Large intestine (tissue), 3 donors: ENCODE measurements around the gene HDAC4. TPM values are rescaled to one million over a fixed set of nuclear protein-coding genes. Genes with fewer than 3 reads are reported as not detected.

Experiments
- DNase-seq, 2 donors: peaks; one replicate each; pipeline versions ENCODE4 v3.0.0 to v3.0.0-alpha.2; 2013
- H3K27ac ChIP-seq: one replicate; pipeline ENCODE4 v1.5.1; 2013; ENCODE audit warnings: low read length
- H3K27me3 ChIP-seq: 2 replicates; pipeline ENCODE4 v1.6.1; 2013; ENCODE audit warnings: low read length; ENCODE audit not compliant: control insufficient read depth, insufficient read depth
- H3K36me3 ChIP-seq: 2 replicates; pipeline ENCODE4 v1.6.1; 2013; ENCODE audit warnings: low read length; ENCODE audit not compliant: control insufficient read depth, insufficient read depth
- H3K4me1 ChIP-seq: one replicate; pipeline ENCODE4 v1.6.1; 2013; ENCODE audit warnings: low read length; ENCODE audit not compliant: control insufficient read depth, insufficient read depth
- H3K4me3 ChIP-seq: one replicate; pipeline ENCODE4 v1.5.1; 2013; ENCODE audit warnings: low read length
- H3K9me3 ChIP-seq: one replicate; pipeline ENCODE4 v1.6.1; 2013; ENCODE audit warnings: mild to moderate bottlenecking, low read depth, low read length, moderate library complexity; ENCODE audit not compliant: control insufficient read depth
- WGBS: methylation state at CpG from one replicate; pipeline ENCODE4 v1.1.5; 2013; ENCODE audit warnings: low lambda C conversion rate; ENCODE audit not compliant: insufficient coverage; 5-methylcytosine and 5-hydroxymethylcytosine counted together
- polyA plus RNA-seq: library from polyadenylated mRNA; unstranded; fragments of 120-200 nt; gene quantifications from one replicate; pipeline ENCODE4 v1.2.1, GENCODE V29; 2013

The HDAC4 gene
- polyA plus RNA-seq, 1 donor = 10.7 TPM

GRCh38 chr2:239383036-239383758, 17.6 kb downstream of the HDAC4 start:
- Histone ChIP-seq H3K4me1 (no peaks in the 10 kb centered on the region), H3K27me3 (no peaks in the 10 kb centered on the region), H3K27ac (no peak overlapping the region), H3K4me3 (no peak overlapping the region), H3K9me3 (no peaks in the 10 kb centered on the region), H3K36me3 (peaks cover 2% of the 10 kb centered on the region)
- no peak for DNase-seq
- WGBS = 100% methylated on average over 1 of the region's 24 CpGs

GRCh38 chr2:239382384-239382880, 18.4 kb downstream of the HDAC4 start:
- H3K9me3 ChIP-seq = no peaks in the 10 kb centered on the region
- H3K4me1 ChIP-seq = no peaks in the 10 kb centered on the region
- H3K36me3 ChIP-seq = peaks cover 2% of the 10 kb centered on the region
- no peak overlapping the region for H3K27ac ChIP-seq
- DNase-seq = no peak
- no peaks in the 10 kb centered on the region for H3K27me3 ChIP-seq
- WGBS = no CpG with 5 or more reads among the region's 6 CpGs
- H3K4me3 ChIP-seq = no peak overlapping the region

GRCh38 chr2:239381709-239382134, 19.1 kb downstream of the HDAC4 start:
- WGBS = no CpG with 5 or more reads among the region's 7 CpGs
- Histone ChIP-seq H3K9me3 (no peaks in the 10 kb centered on the region), H3K27me3 (no peaks in the 10 kb centered on the region), H3K27ac (no peak overlapping the region), H3K4me3 (no peak overlapping the region), H3K4me1 (no peaks in the 10 kb centered on the region), H3K36me3 (peaks cover 2% of the 10 kb centered on the region)
- DNase-seq = no peak

GRCh38 chr2:239380831-239381708, 19.8 kb downstream of the HDAC4 start:
- no peak for DNase-seq
- H3K27ac ChIP-seq = no peak overlapping the region
- H3K27me3 ChIP-seq = no peaks in the 10 kb centered on the region
- no peaks in the 10 kb centered on the region for H3K36me3 ChIP-seq
- no peaks in the 10 kb centered on the region for H3K9me3 ChIP-seq
- no peak overlapping the region for H3K4me3 ChIP-seq
- 100% methylated on average over 3 of the region's 30 CpGs for WGBS
- H3K4me1 ChIP-seq = no peaks in the 10 kb centered on the region

GRCh38 chr2:239379641-239380170, 21.1 kb downstream of the HDAC4 start:
- Histone ChIP-seq H3K4me1 (no peaks in the 10 kb centered on the region), H3K27me3 (no peaks in the 10 kb centered on the region), H3K9me3 (no peaks in the 10 kb centered on the region), H3K36me3 (no peaks in the 10 kb centered on the region), H3K27ac (no peak overlapping the region), H3K4me3 (no peak overlapping the region)
- no CpG with 5 or more reads among the region's 19 CpGs for WGBS
- DNase-seq = no peak

GRCh38 chr2:239378918-239379640, 21.7 kb downstream of the HDAC4 start:
- Histone ChIP-seq H3K27me3 (no peaks in the 10 kb centered on the region), H3K9me3 (no peaks in the 10 kb centered on the region), H3K36me3 (no peaks in the 10 kb centered on the region), H3K4me1 (no peaks in the 10 kb centered on the region), H3K4me3 (no peak overlapping the region), H3K27ac (no peak overlapping the region)
- 100% methylated on average over 1 of the region's 20 CpGs for WGBS
- no peak for DNase-seq

- WGBS = no CpG with 5 or more reads among the region's 36 CpGs
- DNase-seq = no peak
- no peaks in the 10 kb centered on the region for H3K36me3 ChIP-seq
- no peak overlapping the region for H3K27ac ChIP-seq
- H3K9me3 ChIP-seq = no peaks in the 10 kb centered on the region
- H3K4me3 ChIP-seq = no peak overlapping the region
- H3K27me3 ChIP-seq = no peaks in the 10 kb centered on the region
- no peaks in the 10 kb centered on the region for H3K4me1 ChIP-seq
Measured at GRCh38 chr2:239378021-239378917, 22.6 kb downstream of the HDAC4 start.

GRCh38 chr2:239377591-239377990, 23.2 kb downstream of the HDAC4 start:
- Histone ChIP-seq H3K4me1 (no peaks in the 10 kb centered on the region), H3K9me3 (no peaks in the 10 kb centered on the region), H3K4me3 (no peak overlapping the region), H3K27ac (no peak overlapping the region), H3K36me3 (no peaks in the 10 kb centered on the region), H3K27me3 (no peaks in the 10 kb centered on the region)
- no CpG with 5 or more reads among the region's 10 CpGs for WGBS
- no peak for DNase-seq

GRCh38 chr2:239376942-239377531, 23.8 kb downstream of the HDAC4 start:
- no CpG with 5 or more reads among the region's 21 CpGs for WGBS
- H3K4me3 ChIP-seq = no peak overlapping the region
- no peaks in the 10 kb centered on the region for H3K4me1 ChIP-seq
- DNase-seq = no peak
- H3K36me3 ChIP-seq = no peaks in the 10 kb centered on the region
- H3K27ac ChIP-seq = no peak overlapping the region
- no peaks in the 10 kb centered on the region for H3K9me3 ChIP-seq
- no peaks in the 10 kb centered on the region for H3K27me3 ChIP-seq
